HG03571 (cell line): ENCODE results near the gene CCDC82.

Experiments used
- ATAC-seq: cut with Tn5 transposase; IDR thresholded peaks from one replicate; pipeline ENCODE4 v1.9.1; 2021; ENCODE audit not compliant: unreplicated experiment

Gene CCDC82

GRCh38 chr11:96329855-96330510 lies 59.7 kb downstream of the CCDC82 start:
- ATAC-seq, result no peak

- ATAC-seq, result no peak
Observed at GRCh38 chr11:96329419-96329818, 60.3 kb downstream of the CCDC82 start.

DNA sequence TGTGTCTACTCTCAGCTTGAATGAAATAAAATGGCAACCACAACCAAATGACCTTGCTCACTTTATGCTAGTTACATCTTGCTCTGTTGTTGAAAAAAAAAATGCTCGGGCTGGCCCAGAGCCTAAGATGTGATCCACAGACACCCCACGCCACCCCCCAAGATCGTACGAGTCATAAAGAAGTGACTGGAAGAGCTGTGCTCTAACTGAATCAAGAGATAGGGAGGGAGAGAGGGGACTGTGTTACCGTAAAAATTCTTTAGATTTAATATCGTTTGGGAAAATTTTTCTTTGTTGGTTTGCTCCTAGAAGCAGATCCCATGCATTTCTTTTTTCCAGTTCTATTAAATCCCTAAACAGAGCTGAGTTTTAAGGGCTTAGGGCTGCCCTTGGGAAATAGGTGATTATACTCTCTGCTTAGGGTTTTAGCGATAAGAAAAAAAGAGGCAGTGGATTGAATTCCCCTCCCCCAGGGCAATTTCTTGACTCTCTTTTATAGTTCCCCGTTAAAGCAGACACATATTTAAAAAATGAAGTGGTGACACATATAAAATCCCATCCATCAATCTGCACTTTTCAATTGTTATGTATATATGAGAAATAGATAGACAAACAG lies 61.2 kb downstream of the CCDC82 start:
- ATAC-seq, result no peak

GRCh38 chr11:96326959-96327358 lies 62.8 kb downstream of the CCDC82 start:
- no peak for ATAC-seq

DNA sequence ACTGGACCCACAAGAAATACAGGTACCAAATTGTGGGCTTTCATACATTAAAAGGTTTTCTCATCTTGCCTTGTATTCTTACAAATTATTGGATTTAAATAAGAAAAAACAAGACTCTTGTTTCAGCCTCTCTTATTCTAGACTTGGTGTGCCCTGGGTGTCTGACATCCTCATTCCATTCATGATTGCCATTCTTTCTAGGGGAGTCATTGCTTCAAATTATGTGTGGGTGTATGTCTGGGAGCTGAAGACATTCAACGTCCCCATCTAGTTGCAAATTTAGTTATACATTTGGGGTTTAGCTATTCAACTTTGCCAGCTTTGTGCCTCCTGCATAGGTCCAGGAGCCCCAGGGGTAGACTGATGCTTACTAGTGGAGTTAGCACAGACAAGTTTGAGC lies 64.8 kb downstream of the CCDC82 start:
- no peak for ATAC-seq

GRCh38 chr11:96323642-96323985 lies 66.1 kb downstream of the CCDC82 start:
- no peak for ATAC-seq

DNA sequence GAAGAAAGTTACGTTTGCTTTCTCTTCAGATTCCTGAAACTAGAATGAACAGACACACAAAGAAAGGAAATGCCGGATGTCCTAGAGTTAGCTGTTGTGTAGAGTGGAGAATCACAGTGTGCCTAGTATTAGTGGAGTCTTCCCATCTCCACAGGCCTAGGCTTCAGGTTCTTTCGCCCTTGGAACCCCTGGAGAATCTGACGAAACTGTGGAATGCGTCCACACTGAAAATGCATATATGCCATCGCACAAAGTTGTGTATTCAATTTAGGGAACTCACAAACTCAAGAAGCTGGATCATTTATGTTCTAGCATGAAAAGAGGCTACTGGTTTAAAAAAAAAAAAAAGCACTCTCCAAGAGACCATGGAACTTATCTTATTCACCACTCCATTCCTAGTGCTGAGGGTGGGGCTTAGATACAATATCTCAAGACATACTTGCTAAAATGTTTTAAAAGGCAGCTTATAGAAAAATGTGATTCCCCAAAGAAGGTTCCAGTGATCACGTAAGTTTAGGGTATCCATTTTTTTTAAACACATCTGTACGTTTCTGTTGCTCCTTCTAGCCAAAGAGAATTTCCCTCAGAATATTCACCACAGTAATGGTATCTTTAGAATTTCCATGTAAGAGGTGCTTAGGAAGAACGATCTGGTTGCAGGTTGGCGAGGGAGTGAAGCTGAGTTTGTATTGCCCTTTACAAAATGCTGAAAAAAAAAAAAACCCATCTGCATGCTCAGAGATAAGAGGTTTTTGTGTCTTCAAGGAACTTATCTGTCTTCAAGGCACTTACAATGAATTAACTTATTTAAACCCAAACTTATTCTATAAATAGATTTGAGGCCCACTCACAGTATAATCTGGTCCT lies 66.7 kb downstream of the CCDC82 start:
- ATAC-seq, result no peak

GRCh38 chr11:96321091-96321490 lies 68.6 kb downstream of the CCDC82 start:
- ATAC-seq, result no peak

DNA sequence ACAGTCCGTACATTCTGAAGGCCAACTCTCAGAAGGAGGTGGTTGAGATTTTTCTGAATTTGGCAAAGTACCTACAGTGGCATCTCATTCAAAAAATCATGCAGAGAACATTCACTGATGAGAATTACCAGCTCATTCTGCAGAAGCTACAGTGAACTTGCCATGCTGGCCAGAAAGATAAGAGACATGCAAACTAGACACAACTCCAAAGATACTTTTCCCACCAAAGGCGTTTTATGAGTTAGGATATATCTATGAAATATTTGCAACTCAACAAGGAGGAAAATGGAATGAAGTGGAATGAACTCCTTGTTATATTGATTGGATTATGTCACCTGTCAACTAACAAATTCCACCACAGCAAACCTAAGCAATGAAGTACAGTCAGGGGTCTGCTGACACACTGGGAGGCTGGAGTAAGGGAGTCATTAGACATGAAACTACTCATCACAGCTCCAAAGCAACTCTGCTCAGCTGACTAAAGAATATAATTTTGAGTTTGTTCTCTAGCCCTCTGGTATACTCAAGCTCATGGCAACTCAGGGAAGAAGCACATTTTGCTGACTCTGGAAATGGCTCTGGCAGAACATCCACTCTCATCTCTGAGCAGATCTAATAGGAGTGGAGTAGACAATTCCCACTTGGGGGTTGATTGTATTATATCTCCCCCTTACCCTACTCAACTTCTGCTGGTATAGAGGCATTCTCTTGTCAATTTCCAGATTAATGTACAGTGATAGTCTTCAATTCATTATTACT lies 69.6 kb downstream of the CCDC82 start:
- ATAC-seq, result no peak

- ATAC-seq, result no peak
Observed at GRCh38 chr11:96318850-96319249, 70.9 kb downstream of the CCDC82 start.

DNA sequence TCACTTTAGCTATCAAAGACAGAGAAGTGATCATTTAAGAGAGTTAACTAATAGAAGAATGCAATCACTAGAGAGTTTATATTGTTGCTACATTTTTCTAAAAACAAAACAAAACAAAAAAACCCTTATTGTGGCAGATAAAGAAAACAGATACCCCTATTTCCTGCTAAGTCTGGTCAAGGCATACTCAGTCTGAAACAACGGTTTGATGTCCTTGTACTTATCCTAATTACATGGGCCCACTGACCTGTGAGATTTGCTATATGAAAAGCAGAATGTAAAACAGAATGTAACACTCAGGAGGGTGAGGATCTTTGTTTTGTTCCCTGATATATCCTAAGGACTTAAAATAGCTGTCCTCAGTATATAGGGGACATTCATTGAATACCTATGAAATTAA lies 71.3 kb downstream of the CCDC82 start:
- ATAC-seq, result no peak

DNA sequence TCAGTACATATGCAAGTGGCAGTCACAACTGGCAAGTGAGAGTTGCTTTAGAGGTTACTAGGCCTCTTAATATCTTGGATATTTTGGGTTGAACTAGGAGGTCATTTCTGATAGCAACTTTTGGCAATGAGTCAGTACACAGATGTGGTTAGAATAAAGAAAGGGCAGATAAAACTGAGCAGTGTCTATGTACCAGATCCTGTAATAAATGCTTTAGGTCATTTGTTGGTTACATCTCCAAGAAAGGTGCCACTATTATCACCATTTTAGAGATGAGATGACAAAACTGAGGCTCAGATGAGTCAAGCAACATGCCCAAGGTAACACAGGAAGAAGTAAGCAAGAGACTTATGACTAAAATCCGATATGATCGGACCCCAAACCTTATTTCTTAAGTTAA lies 71.7 kb downstream of the CCDC82 start:
- no peak for ATAC-seq

- no peak for ATAC-seq
Observed at GRCh38 chr11:96317571-96317970, 72.1 kb downstream of the CCDC82 start.

DNA sequence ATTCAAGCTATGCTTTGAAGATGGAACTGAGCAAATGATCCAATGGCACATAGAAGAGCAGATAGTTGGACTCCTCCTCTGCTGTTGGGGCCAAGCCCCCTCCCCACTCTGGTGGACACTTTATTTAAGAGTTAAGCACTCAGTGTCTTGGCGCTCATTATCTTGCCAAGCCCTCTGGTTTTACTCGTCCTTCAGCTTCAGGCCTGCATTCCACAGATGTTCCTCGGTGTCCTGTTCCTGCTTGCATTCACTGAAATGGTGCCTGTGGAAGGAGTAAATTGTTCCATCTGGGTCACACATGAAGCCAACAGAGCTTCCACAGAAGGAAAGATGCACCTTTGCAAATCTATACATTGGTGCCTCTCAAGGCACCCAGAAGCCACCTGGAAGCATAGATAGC lies 72.8 kb downstream of the CCDC82 start:
- ATAC-seq, result no peak

- ATAC-seq, result no peak
Observed at GRCh38 chr11:96315476-96315875, 74.2 kb downstream of the CCDC82 start.

GRCh38 chr11:96314326-96315020 lies 75.2 kb downstream of the CCDC82 start:
- no peak for ATAC-seq

DNA sequence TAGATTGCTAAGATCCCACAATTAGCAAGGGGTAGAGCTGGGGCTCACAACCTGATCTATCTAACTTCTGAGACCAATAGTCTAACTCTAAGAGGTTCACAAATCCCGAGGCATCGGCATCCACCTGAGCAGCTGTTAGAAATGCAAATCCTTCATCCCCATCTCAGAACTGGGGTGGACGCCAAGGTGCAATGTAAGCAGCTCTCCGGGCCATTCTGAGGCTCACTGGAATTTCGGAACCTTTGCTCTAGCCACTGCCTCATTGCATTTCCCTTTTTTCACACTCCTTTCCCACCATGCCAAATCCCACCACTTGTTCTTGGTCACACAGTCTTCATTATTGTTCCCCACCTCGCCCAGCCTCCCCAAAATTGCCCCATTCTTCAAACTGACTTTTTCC lies 76.5 kb downstream of the CCDC82 start:
- no peak for ATAC-seq

GRCh38 chr11:96311120-96311568 lies 78.6 kb downstream of the CCDC82 start:
- no peak for ATAC-seq

DNA sequence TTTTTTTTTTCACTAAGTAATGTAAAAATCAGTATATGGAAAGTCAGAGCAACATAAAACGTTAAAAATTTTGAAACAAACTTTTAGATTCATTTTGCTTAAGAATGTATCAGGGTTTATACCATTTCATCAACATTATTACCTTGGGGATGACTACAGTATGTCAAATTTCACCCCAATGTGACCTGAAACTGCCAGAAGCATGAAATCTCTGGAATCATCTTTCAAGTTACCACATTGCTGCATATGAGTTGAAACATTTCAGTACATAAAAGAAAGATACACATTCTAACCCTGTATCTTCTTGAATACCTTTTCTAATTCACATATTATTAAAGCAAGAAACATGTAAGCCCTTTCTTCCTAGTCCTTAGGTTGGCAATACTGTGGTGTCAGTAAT lies 79.5 kb downstream of the CCDC82 start:
- ATAC-seq, result no peak

DNA sequence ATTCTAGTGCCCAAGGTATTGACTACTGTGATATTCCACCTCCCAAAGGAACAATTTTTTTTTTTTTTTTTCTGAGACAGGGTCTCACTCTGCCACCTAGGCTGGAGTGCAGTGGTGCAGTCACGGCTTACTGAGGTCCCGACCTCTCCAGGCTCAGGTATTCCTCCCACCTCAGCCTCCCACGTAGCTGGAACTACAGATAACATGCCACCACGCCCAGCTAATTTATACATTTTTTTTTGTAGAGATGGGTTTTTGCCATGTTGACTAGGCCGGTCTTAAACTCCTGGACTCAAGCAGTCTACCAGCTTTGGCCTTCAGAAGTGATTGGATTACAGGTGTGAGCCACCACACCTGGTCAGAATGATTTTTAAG lies 80.1 kb downstream of the CCDC82 start:
- no peak for ATAC-seq
